Measurements from ENCODE around the gene DNAJC18.
A peak's percentile ranks its signal among the peaks of the same experiment; 100 is the strongest.
"Not testable (repeated sequence)": the region's sequence is repeated elsewhere in the genome, so short reads cannot be mapped to it uniquely, and the experiment has no call there.

The DNAJC18 gene

GRCh38 chr5:139439013-139439903, at the start of gene DNAJC18:
Gene DNAJC18 (minus strand): TSS chr5:139439525. CDS start chr5:139439445, 80 bp downstream.
- peak; percentile 62 for DNase-seq (ENCODE audit: low read depth)
- no peak for TF ChIP-seq CTCF (IDR thresholded peaks at IDR 0.05; ENCODE audit: low read depth, low read length, missing control alignments)
- peak within 1 kb of the TSS; percentile 73 for H3K4me3 ChIP-seq (ENCODE audit: low read depth, low read length)

- DNase-seq (ENCODE audit: low read depth) = no peak
- no peak for TF ChIP-seq CTCF (IDR thresholded peaks at IDR 0.05; ENCODE audit: low read depth, low read length, missing control alignments)
- H3K4me3 ChIP-seq (ENCODE audit: low read depth, low read length) = no peak overlapping the region
These were observed 48.9 kb upstream of the DNAJC18 start for GRCh38 chr5:139488260-139488659.

- no peak overlapping the region for H3K4me3 ChIP-seq (ENCODE audit: low read depth, low read length)
- TF ChIP-seq CTCF (IDR thresholded peaks at IDR 0.05; ENCODE audit: low read depth, low read length, missing control alignments) = no peak
- DNase-seq (ENCODE audit: low read depth) = no peak
These were observed 46.9 kb upstream of the DNAJC18 start for GRCh38 chr5:139486201-139486600.

GRCh38 chr5:139482890-139483208, 43.5 kb upstream of the DNAJC18 start:
- not testable (repeated sequence) for DNase-seq (ENCODE audit: low read depth); H3K4me3 ChIP-seq (ENCODE audit: low read depth, low read length)

GRCh38 chr5:139482050-139482889, 42.9 kb upstream of the DNAJC18 start, which contains the start of gene STING1:
Gene STING1 (minus strand): TSS chr5:139482758. CDS start chr5:139481704, 1,054 bp downstream.
- DNase-seq (ENCODE audit: low read depth) = no peak
- H3K4me3 ChIP-seq (ENCODE audit: low read depth, low read length) = peak within 1 kb of the TSS; percentile 8

GRCh38 chr5:139481580-139482049, 42.3 kb upstream of the DNAJC18 start:
- H3K4me3 ChIP-seq (ENCODE audit: low read depth, low read length) = no peak overlapping the region; the same call in 1 of the 2 replicates
- TF ChIP-seq CTCF (IDR thresholded peaks at IDR 0.05; ENCODE audit: low read depth, low read length, missing control alignments) = no peak
- DNase-seq (ENCODE audit: low read depth) = no peak

More at GRCh38 chr5:139482050-139482889, 42.9 kb upstream of the DNAJC18 start, which contains the start of gene STING1:
- TF ChIP-seq CTCF (IDR thresholded peaks at IDR 0.05; ENCODE audit: low read depth, low read length, missing control alignments) = no peak

GRCh38 chr5:139481122-139481533, 41.8 kb upstream of the DNAJC18 start:
- no peak for DNase-seq (ENCODE audit: low read depth)
- TF ChIP-seq CTCF (IDR thresholded peaks at IDR 0.05; ENCODE audit: low read depth, low read length, missing control alignments) = no peak
- H3K4me3 ChIP-seq (ENCODE audit: low read depth, low read length) = no peak overlapping the region

- H3K4me3 ChIP-seq (ENCODE audit: low read depth, low read length); DNase-seq (ENCODE audit: low read depth): not testable (repeated sequence)
These were observed 40.4 kb upstream of the DNAJC18 start for GRCh38 chr5:139479729-139480128.

GRCh38 chr5:139478657-139479423, 39.5 kb upstream of the DNAJC18 start:
- not testable (repeated sequence) for H3K4me3 ChIP-seq (ENCODE audit: low read depth, low read length)

More at GRCh38 chr5:139478657-139479423, 39.5 kb upstream of the DNAJC18 start:
- not testable (repeated sequence) for DNase-seq (ENCODE audit: low read depth)

All from GM12864 (cell line).